Keratinocyte (primary cell): Measurements from ENCODE around the gene MAP3K20. TPM values are rescaled to one million over a fixed set of nuclear protein-coding genes. Genes with fewer than 3 reads are reported as not detected.

ENCODE experiments used
- DNase-seq: peaks from one replicate; pipeline ENCODE4 v3.0.0-alpha.2; 2011; ENCODE audit warnings: low read depth, missing footprints, low spot score
- FAIRE-seq: peaks from 2 replicates; lab custom pipeline; 2011; peaks lifted over from hg19 to GRCh38; lab: Jason Lieb, UNC
- H2AFZ ChIP-seq: 2 replicates; pipeline ENCODE4 v1.6.0; 2012; ENCODE audit warnings: low read length, control low read depth, inconsistent platforms; ENCODE audit not compliant: control insufficient read depth
- H3K27ac ChIP-seq: 2 replicates; pipeline ENCODE4 v1.5.1; 2011; ENCODE audit warnings: low read length; ENCODE audit not compliant: control insufficient read depth, insufficient read depth
- H3K27me3 ChIP-seq: 3 replicates; pipeline ENCODE4 v1.6.0; 2011; ENCODE audit warnings: low read length; ENCODE audit not compliant: control insufficient read depth, insufficient read depth; ENCODE audit errors: extremely low read depth
- H3K36me3 ChIP-seq, 2 experiments: 2 replicates in 1 of 2; 3 replicates in 1 of 2; pipeline ENCODE4 v1.5.1; 2011; ENCODE audit warnings: low read length in 2 of 2, mild to moderate bottlenecking in 1 of 2; ENCODE audit not compliant: control insufficient read depth in 2 of 2, insufficient read depth in 2 of 2; ENCODE audit errors: extremely low read depth in 1 of 2
- H3K4me1 ChIP-seq: 3 replicates; pipeline ENCODE4 v1.5.1; 2011; ENCODE audit warnings: low read length; ENCODE audit not compliant: control insufficient read depth, insufficient read depth; ENCODE audit errors: extremely low read depth
- H3K4me2 ChIP-seq: 3 replicates; pipeline ENCODE4 v1.6.0; 2011; ENCODE audit warnings: low read depth, low read length; ENCODE audit not compliant: control insufficient read depth, insufficient read depth; ENCODE audit errors: extremely low read depth
- H3K4me3 ChIP-seq, 3 experiments: fragments of 200-600 bp in 1 of 3; sonication (generic) in 1 of 3; 2 replicates in 2 of 3; 3 replicates in 1 of 3; pipeline ENCODE4 v1.5.1; 2011 to 2016; ENCODE audit warnings: low read length in 3 of 3, mild to moderate bottlenecking in 3 of 3, control low read depth in 2 of 3, inconsistent platforms in 1 of 3, low read depth in 1 of 3, mixed read lengths in 1 of 3, mixed run types in 1 of 3, moderate library complexity in 1 of 3; ENCODE audit not compliant: control insufficient read depth in 2 of 3, insufficient read depth in 2 of 3; ENCODE audit errors: extremely low read depth in 1 of 3
- H3K79me2 ChIP-seq: 2 replicates; pipeline ENCODE4 v1.6.0; 2012; ENCODE audit warnings: low read length; ENCODE audit not compliant: control insufficient read depth, insufficient read depth
- H3K9ac ChIP-seq: 3 replicates; pipeline ENCODE4 v1.6.0; 2011; ENCODE audit warnings: low read length; ENCODE audit not compliant: control insufficient read depth, insufficient read depth; ENCODE audit errors: extremely low read depth
- H3K9me1 ChIP-seq: 3 replicates; pipeline ENCODE4 v1.6.0; 2011; ENCODE audit warnings: low read length; ENCODE audit not compliant: control insufficient read depth, insufficient read depth; ENCODE audit errors: extremely low read depth
- H3K9me3 ChIP-seq: 2 replicates; pipeline ENCODE4 v1.5.1; 2012; ENCODE audit warnings: low read depth, low read length; ENCODE audit not compliant: control insufficient read depth
- H4K20me1 ChIP-seq: 3 replicates; pipeline ENCODE4 v1.6.0; 2011; ENCODE audit warnings: low read length; ENCODE audit not compliant: control insufficient read depth, insufficient read depth; ENCODE audit errors: extremely low read depth
- EZH2 ChIP-seq: IDR thresholded peaks from one replicate; pipeline ENCODE4 v1.6.1; 2012; ENCODE audit warnings: inconsistent platforms, mild to moderate bottlenecking, low read length, moderate library complexity
- dilution Hi-C: fragments of 300-500 bp; cut with MboI; formaldehyde crosslinking; loops from one replicate; pipeline ENCODE4 v1.7.0; 2020; ENCODE audit warnings: low sequenced_read_pairs; ENCODE audit not compliant: extremely low pct_ligation_motif_present
- polyA plus RNA-seq, 5 experiments: library from polyadenylated mRNA; depleted of rRNA in 3 of 5; stranded (reverse) in 3 of 5; stranded (forward) in 1 of 5; unstranded in 1 of 5; fragments of >200 nt; gene quantifications; 1 replicate in 1 of 5; 2 replicates in 3 of 5; 3 replicates in 1 of 5; pipeline versions ENCODE4 v1.2.1 to v1.2.3, GENCODE V29; 2011 to 2012; ENCODE audit warnings: missing spikeins in 2 of 5, low read depth in 1 of 5, low replicate concordance in 1 of 5
- TF ChIP-seq, protein P1 (sequence below), 3 experiments: IDR thresholded peaks in 1 of 3; conservative IDR thresholded peaks in 1 of 3; optimal IDR thresholded peaks in 1 of 3; 2 replicates in 2 of 3; 3 replicates in 1 of 3; pipeline versions ENCODE3 to v1.5.1; 2011; ENCODE audit warnings: low read length in 3 of 3, mild to moderate bottlenecking in 3 of 3, moderate library complexity in 2 of 3, control low read depth in 1 of 3, inconsistent platforms in 1 of 3; ENCODE audit not compliant: insufficient read depth in 2 of 3; ENCODE audit errors: extremely low read depth in 1 of 3

The MAP3K20 gene
- polyA plus RNA-seq, 1 donor (not counting 4 experiments of a cell fraction or from before 2014, with no cell fraction given), result 31.7 TPM

- dilution Hi-C loops, result no loop called here
- TF ChIP-seq EZH2, result no peak
- TF ChIP-seq, protein P1, sequence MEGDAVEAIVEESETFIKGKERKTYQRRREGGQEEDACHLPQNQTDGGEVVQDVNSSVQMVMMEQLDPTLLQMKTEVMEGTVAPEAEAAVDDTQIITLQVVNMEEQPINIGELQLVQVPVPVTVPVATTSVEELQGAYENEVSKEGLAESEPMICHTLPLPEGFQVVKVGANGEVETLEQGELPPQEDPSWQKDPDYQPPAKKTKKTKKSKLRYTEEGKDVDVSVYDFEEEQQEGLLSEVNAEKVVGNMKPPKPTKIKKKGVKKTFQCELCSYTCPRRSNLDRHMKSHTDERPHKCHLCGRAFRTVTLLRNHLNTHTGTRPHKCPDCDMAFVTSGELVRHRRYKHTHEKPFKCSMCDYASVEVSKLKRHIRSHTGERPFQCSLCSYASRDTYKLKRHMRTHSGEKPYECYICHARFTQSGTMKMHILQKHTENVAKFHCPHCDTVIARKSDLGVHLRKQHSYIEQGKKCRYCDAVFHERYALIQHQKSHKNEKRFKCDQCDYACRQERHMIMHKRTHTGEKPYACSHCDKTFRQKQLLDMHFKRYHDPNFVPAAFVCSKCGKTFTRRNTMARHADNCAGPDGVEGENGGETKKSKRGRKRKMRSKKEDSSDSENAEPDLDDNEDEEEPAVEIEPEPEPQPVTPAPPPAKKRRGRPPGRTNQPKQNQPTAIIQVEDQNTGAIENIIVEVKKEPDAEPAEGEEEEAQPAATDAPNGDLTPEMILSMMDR (optimal IDR thresholded peaks at IDR 0.05 in 1 of 3, IDR thresholded peaks at IDR 0.05 in 1 of 3, conservative IDR thresholded peaks at IDR 0.05 in 1 of 3; ENCODE audit: extremely low read depth in 1 of 3, insufficient read depth in 2 of 3, low read length in 3 of 3), result no peak
- Histone ChIP-seq H3K4me1 (peaks cover 3% of the 10 kb centered on the region), H3K27ac (no peak overlapping the region), H3K9me3 (peaks cover 15% of the 10 kb centered on the region), H3K4me2 (no peak overlapping the region), H3K4me3 (no peak overlapping the region), H2AFZ (no peak overlapping the region), H3K9me1 (no peaks in the 10 kb centered on the region), H3K36me3 (no peaks in the 10 kb centered on the region), H3K79me2 (no peaks in the 10 kb centered on the region), H3K27me3 (no peaks in the 10 kb centered on the region), H4K20me1 (no peaks in the 10 kb centered on the region), H3K9ac (no peak overlapping the region)
- DNase-seq (no peak), FAIRE-seq (no peak)
These were observed 220.6 kb downstream of the MAP3K20 start for GRCh38 chr2:173296235-173296634.

GRCh38 chr2:173298536-173299097, 223.0 kb downstream of the MAP3K20 start:
- DNase-seq, result no peak
- H4K20me1 ChIP-seq, result no peaks in the 10 kb centered on the region
- no peak for TF ChIP-seq EZH2
- TF ChIP-seq, protein P1 (optimal IDR thresholded peaks at IDR 0.05 in 1 of 3, IDR thresholded peaks at IDR 0.05 in 1 of 3, conservative IDR thresholded peaks at IDR 0.05 in 1 of 3; ENCODE audit: extremely low read depth in 1 of 3, insufficient read depth in 2 of 3, low read length in 3 of 3), result no peak

More at GRCh38 chr2:173298536-173299097, 223.0 kb downstream of the MAP3K20 start:
- no peaks in the 10 kb centered on the region for H3K9me1 ChIP-seq
- H3K79me2 ChIP-seq, result no peaks in the 10 kb centered on the region
- no peaks in the 10 kb centered on the region for H3K4me1 ChIP-seq
- no peak overlapping the region for H2AFZ ChIP-seq
- peaks cover 15% of the 10 kb centered on the region for H3K9me3 ChIP-seq
- H3K9ac ChIP-seq, result no peak overlapping the region
- no peaks in the 10 kb centered on the region for H3K27me3 ChIP-seq
- no peak overlapping the region for H3K4me3 ChIP-seq
- FAIRE-seq, result no peak
- dilution Hi-C loops, result no loop called here
- no peaks in the 10 kb centered on the region for H3K36me3 ChIP-seq
- no peak overlapping the region for H3K4me2 ChIP-seq
- H3K27ac ChIP-seq, result no peak overlapping the region
